B cell (primary cell): ENCODE results near the gene SLC3A2.

Experiments used
- EZH2 ChIP-seq: IDR thresholded peaks from 2 replicates; pipeline ENCODE4 v1.6.1; 2012; ENCODE audit warnings: borderline replicate concordance, low read depth, mild to moderate bottlenecking, moderate library complexity, low read length; ENCODE audit not compliant: insufficient read depth, poor library complexity, severe bottlenecking
- TF ChIP-seq, protein P1 (sequence below): fragments of 200-600 bp; IDR thresholded peaks from one replicate; pipeline ENCODE4 v1.8.0; 2022; ENCODE audit warnings: antibody characterized with exemption, mild to moderate bottlenecking

GRCh38 chr11:62902932-62903331 lies 22.2 kb downstream of the SLC3A2 start:
- TF ChIP-seq EZH2: no peak
- TF ChIP-seq, protein P1, sequence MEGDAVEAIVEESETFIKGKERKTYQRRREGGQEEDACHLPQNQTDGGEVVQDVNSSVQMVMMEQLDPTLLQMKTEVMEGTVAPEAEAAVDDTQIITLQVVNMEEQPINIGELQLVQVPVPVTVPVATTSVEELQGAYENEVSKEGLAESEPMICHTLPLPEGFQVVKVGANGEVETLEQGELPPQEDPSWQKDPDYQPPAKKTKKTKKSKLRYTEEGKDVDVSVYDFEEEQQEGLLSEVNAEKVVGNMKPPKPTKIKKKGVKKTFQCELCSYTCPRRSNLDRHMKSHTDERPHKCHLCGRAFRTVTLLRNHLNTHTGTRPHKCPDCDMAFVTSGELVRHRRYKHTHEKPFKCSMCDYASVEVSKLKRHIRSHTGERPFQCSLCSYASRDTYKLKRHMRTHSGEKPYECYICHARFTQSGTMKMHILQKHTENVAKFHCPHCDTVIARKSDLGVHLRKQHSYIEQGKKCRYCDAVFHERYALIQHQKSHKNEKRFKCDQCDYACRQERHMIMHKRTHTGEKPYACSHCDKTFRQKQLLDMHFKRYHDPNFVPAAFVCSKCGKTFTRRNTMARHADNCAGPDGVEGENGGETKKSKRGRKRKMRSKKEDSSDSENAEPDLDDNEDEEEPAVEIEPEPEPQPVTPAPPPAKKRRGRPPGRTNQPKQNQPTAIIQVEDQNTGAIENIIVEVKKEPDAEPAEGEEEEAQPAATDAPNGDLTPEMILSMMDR: no peak
